NB4 (cell line): ENCODE results near the gene IARS2.

Experiments used
- DNase-seq: peaks from one replicate; pipeline ENCODE4 v3.0.0; 2010; ENCODE audit warnings: low read depth
- H3K4me3 ChIP-seq: one replicate; pipeline ENCODE4 v1.5.1; 2011; ENCODE audit warnings: mild to moderate bottlenecking, low read depth, low read length, moderate library complexity
- MYC ChIP-seq: IDR thresholded peaks from 2 replicates; pipeline ENCODE4 v1.6.1; 2011; ENCODE audit warnings: low read depth, low read length
- POLR2A ChIP-seq: IDR thresholded peaks from 2 replicates; pipeline ENCODE4 v1.6.1; 2011; ENCODE audit warnings: mild to moderate bottlenecking; ENCODE audit not compliant: insufficient read length; ENCODE audit errors: extremely low read depth
- TF ChIP-seq, protein P1 (sequence below): IDR thresholded peaks from one replicate; pipeline ENCODE4 v1.5.1; 2012; ENCODE audit warnings: low read depth, low read length
- TF ChIP-seq, protein P2 (sequence below): IDR thresholded peaks from 2 replicates; pipeline ENCODE4 v1.6.1; 2011; ENCODE audit warnings: low read depth, low read length

The IARS2 gene

DNA sequence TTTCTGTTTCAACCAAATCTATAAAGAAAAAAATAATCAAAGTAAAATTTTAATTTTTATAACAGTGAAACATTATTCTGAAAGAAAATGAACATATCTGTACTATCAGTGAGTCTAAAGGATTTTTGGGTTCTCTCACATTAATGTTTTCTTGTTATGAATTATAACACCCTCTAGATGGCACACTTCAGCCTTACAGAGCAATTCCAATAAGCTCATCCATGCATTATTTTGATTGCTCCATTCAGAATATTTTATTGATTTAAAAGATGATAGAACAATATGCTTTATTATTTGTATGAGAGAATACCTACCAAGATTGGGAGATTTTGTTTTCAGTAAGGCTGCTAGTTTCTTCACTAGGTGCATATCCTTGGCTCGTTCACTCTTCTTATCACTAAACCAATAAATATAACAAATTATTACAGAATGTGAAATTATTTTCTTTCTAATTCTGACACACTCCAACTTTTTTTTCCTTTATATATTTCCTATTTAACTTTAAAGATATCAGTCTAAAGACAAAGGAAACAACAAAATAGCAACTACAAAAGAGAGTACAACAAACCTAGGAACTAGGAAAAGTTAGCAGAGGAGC lies 95.9 kb downstream of the IARS2 start:
- peak; percentile 41 for DNase-seq
- TF ChIP-seq, protein P1, sequence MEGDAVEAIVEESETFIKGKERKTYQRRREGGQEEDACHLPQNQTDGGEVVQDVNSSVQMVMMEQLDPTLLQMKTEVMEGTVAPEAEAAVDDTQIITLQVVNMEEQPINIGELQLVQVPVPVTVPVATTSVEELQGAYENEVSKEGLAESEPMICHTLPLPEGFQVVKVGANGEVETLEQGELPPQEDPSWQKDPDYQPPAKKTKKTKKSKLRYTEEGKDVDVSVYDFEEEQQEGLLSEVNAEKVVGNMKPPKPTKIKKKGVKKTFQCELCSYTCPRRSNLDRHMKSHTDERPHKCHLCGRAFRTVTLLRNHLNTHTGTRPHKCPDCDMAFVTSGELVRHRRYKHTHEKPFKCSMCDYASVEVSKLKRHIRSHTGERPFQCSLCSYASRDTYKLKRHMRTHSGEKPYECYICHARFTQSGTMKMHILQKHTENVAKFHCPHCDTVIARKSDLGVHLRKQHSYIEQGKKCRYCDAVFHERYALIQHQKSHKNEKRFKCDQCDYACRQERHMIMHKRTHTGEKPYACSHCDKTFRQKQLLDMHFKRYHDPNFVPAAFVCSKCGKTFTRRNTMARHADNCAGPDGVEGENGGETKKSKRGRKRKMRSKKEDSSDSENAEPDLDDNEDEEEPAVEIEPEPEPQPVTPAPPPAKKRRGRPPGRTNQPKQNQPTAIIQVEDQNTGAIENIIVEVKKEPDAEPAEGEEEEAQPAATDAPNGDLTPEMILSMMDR, result peak; percentile 23
- no peak for TF ChIP-seq POLR2A

DNA sequence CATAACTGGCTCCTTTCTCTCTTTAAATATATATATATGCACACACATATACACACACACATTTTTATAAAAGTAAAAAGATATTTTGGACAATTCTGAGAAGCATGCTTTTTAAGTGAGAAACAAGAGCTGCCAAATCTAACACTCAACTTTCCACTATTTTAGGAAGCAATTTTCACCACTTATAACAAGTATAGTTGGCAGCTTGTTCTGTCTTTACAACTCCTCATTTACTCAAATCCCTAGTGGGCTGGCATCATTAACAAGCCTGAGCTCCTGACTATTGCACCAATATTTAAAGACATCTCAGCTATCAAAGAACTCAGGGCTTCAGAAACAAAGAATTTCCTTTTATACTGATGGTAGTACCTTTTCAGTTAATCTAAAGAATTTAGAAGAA lies 101.8 kb downstream of the IARS2 start:
- H3K4me3 ChIP-seq, result no peak overlapping the region
- DNase-seq, result no peak
- no peak for TF ChIP-seq MYC
- TF ChIP-seq, protein P1, result no peak
- TF ChIP-seq, protein P2, sequence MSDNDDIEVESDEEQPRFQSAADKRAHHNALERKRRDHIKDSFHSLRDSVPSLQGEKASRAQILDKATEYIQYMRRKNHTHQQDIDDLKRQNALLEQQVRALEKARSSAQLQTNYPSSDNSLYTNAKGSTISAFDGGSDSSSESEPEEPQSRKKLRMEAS, result no peak
- no peak for TF ChIP-seq POLR2A

More for the DNA sequence above, 95.9 kb downstream of the IARS2 start:
- no peak overlapping the region for H3K4me3 ChIP-seq
